HEK293 (cell line): Measurements from ENCODE around the gene ZER1.
A peak's percentile ranks its signal among the peaks of the same experiment; 100 is the strongest.

Experiments
- BCL11A ChIP-seq: fragments of 450-650 bp; formaldehyde crosslinking; IDR thresholded peaks from 2 replicates; pipeline ENCODE4 v1.5.1; 2016; ENCODE audit warnings: low read depth, missing biosample characterization, missing genetic modification characterization
- EGR2 ChIP-seq: fragments of 450-650 bp; formaldehyde crosslinking; IDR thresholded peaks from 2 replicates; pipeline ENCODE4 v1.5.1; 2016; ENCODE audit warnings: low read depth, missing biosample characterization, missing genetic modification characterization
- INSM2 ChIP-seq: fragments of 450-650 bp; formaldehyde crosslinking; IDR thresholded peaks from 2 replicates; pipeline ENCODE4 v1.5.1; 2016; ENCODE audit warnings: missing biosample characterization, missing genetic modification characterization
- KLF10 ChIP-seq: fragments of 450-650 bp; IDR thresholded peaks from 2 replicates; pipeline ENCODE4 v1.5.1; 2018; ENCODE audit warnings: missing biosample characterization, mild to moderate bottlenecking, missing genetic modification characterization
- KLF17 ChIP-seq: fragments of 450-650 bp; formaldehyde crosslinking; IDR thresholded peaks from 2 replicates; pipeline ENCODE4 v1.5.1; 2016; ENCODE audit warnings: missing biosample characterization, missing genetic modification characterization
- KLF7 ChIP-seq: fragments of 450-650 bp; formaldehyde crosslinking; IDR thresholded peaks from 2 replicates; pipeline ENCODE4 v1.5.1; 2016; ENCODE audit warnings: missing biosample characterization, missing genetic modification characterization, borderline replicate concordance
- PRDM10 ChIP-seq: fragments of 450-650 bp; formaldehyde crosslinking; IDR thresholded peaks from 2 replicates; pipeline ENCODE4 v1.5.1; 2016; ENCODE audit warnings: missing biosample characterization, missing genetic modification characterization
- REST ChIP-seq: fragments of 450-650 bp; formaldehyde crosslinking; IDR thresholded peaks from 2 replicates; pipeline ENCODE4 v1.5.1; 2016; ENCODE audit warnings: missing biosample characterization, missing genetic modification characterization
- SCRT2 ChIP-seq: fragments of 450-650 bp; formaldehyde crosslinking; IDR thresholded peaks from 2 replicates; pipeline ENCODE4 v1.5.1; 2016; ENCODE audit warnings: missing biosample characterization, missing genetic modification characterization
- SP3 ChIP-seq: fragments of 450-650 bp; formaldehyde crosslinking; IDR thresholded peaks from 2 replicates; pipeline ENCODE4 v1.5.1; 2016; ENCODE audit warnings: missing biosample characterization, missing genetic modification characterization
- WT1 ChIP-seq: fragments of 450-650 bp; formaldehyde crosslinking; IDR thresholded peaks from 2 replicates; pipeline ENCODE4 v1.5.1; 2016; ENCODE audit warnings: missing biosample characterization, missing genetic modification characterization
- ZBTB48 ChIP-seq: fragments of 450-650 bp; formaldehyde crosslinking; IDR thresholded peaks from 2 replicates; pipeline ENCODE4 v1.5.1; 2016; ENCODE audit warnings: missing biosample characterization, missing genetic modification characterization
- ZNF114 ChIP-seq: fragments of 450-650 bp; formaldehyde crosslinking; IDR thresholded peaks from 2 replicates; pipeline ENCODE4 v1.5.0; 2017; ENCODE audit warnings: missing biosample characterization, missing genetic modification characterization
- ZNF169 ChIP-seq: fragments of 450-650 bp; formaldehyde crosslinking; IDR thresholded peaks from 2 replicates; pipeline ENCODE4 v1.5.1; 2016; ENCODE audit warnings: missing biosample characterization, missing genetic modification characterization
- ZNF184 ChIP-seq: fragments of 450-650 bp; IDR thresholded peaks from 2 replicates; pipeline ENCODE4 v1.5.1; 2018; ENCODE audit warnings: missing biosample characterization, mild to moderate bottlenecking, missing genetic modification characterization
- ZNF223 ChIP-seq: fragments of 450-650 bp; formaldehyde crosslinking; IDR thresholded peaks from 2 replicates; pipeline ENCODE4 v1.5.1; 2016; ENCODE audit warnings: missing biosample characterization, missing genetic modification characterization
- ZNF292 ChIP-seq: fragments of 450-650 bp; formaldehyde crosslinking; IDR thresholded peaks from 2 replicates; pipeline ENCODE4 v1.5.1; 2016; ENCODE audit warnings: low read depth, missing biosample characterization, missing genetic modification characterization, borderline replicate concordance
- ZNF366 ChIP-seq: fragments of 450-650 bp; formaldehyde crosslinking; conservative IDR thresholded peaks from 2 replicates; pipeline ENCODE4 v1.5.1; 2016; ENCODE audit warnings: missing biosample characterization, missing genetic modification characterization
- ZNF391 ChIP-seq: fragments of 450-650 bp; formaldehyde crosslinking; IDR thresholded peaks from 2 replicates; pipeline ENCODE4 v1.5.1; 2016; ENCODE audit warnings: low read depth, missing biosample characterization, missing genetic modification characterization, borderline replicate concordance
- ZNF404 ChIP-seq: fragments of 450-650 bp; formaldehyde crosslinking; IDR thresholded peaks from 2 replicates; pipeline ENCODE4 v1.5.1; 2017; ENCODE audit warnings: missing biosample characterization, missing genetic modification characterization
- ZNF610 ChIP-seq: fragments of 450-650 bp; formaldehyde crosslinking; IDR thresholded peaks from 2 replicates; pipeline ENCODE4 v1.5.1; 2016; ENCODE audit warnings: missing biosample characterization, missing genetic modification characterization, borderline replicate concordance
- ZNF639 ChIP-seq: fragments of 450-650 bp; formaldehyde crosslinking; IDR thresholded peaks from 2 replicates; pipeline ENCODE4 v1.5.1; 2016; ENCODE audit warnings: missing biosample characterization, missing genetic modification characterization
- ZNF660 ChIP-seq: fragments of 450-650 bp; IDR thresholded peaks from 2 replicates; pipeline ENCODE4 v1.5.1; 2018; ENCODE audit warnings: missing biosample characterization, mild to moderate bottlenecking, missing genetic modification characterization
- ZSCAN4 ChIP-seq: fragments of 450-650 bp; formaldehyde crosslinking; IDR thresholded peaks from 2 replicates; pipeline ENCODE4 v1.5.1; 2017; ENCODE audit warnings: missing biosample characterization, missing genetic modification characterization
- TF ChIP-seq, protein P1 (sequence below): fragments of 450-650 bp; formaldehyde crosslinking; IDR thresholded peaks from 2 replicates; pipeline ENCODE4 v1.5.1; 2016; ENCODE audit warnings: missing biosample characterization, missing genetic modification characterization

Gene ZER1

GRCh38 chr9:128702445-128702948, 69.2 kb downstream of the ZER1 start, which contains the start of gene PKN3 (continued):
- peak; percentile 54; the same call in 1 of the 2 replicates for TF ChIP-seq INSM2 (tag by site-specific recombination)
- TF ChIP-seq ZBTB48 (tag by site-specific recombination), result peak; percentile 87
- no peak for TF ChIP-seq EGR2 (tag by site-specific recombination)
- TF ChIP-seq REST (tag by site-specific recombination), result no peak
- TF ChIP-seq KLF10 (tag by site-specific recombination), result peak; percentile 70; the same call in 1 of the 2 replicates
- peak; percentile 60; the same call in 1 of the 2 replicates for TF ChIP-seq BCL11A (tag by site-specific recombination)
- no peak for TF ChIP-seq SP3
- TF ChIP-seq ZNF223 (tag by site-specific recombination), result no peak
- 0 out of 2 replicates have a peak, but pooled peaks have one; percentile 32 for TF ChIP-seq ZNF184 (tag by site-specific recombination)
- TF ChIP-seq, protein P1, sequence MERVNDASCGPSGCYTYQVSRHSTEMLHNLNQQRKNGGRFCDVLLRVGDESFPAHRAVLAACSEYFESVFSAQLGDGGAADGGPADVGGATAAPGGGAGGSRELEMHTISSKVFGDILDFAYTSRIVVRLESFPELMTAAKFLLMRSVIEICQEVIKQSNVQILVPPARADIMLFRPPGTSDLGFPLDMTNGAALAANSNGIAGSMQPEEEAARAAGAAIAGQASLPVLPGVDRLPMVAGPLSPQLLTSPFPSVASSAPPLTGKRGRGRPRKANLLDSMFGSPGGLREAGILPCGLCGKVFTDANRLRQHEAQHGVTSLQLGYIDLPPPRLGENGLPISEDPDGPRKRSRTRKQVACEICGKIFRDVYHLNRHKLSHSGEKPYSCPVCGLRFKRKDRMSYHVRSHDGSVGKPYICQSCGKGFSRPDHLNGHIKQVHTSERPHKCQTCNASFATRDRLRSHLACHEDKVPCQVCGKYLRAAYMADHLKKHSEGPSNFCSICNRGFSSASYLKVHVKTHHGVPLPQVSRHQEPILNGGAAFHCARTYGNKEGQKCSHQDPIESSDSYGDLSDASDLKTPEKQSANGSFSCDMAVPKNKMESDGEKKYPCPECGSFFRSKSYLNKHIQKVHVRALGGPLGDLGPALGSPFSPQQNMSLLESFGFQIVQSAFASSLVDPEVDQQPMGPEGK (tag by site-specific recombination), result peak; percentile 67
- TF ChIP-seq ZNF292, result no peak
- TF ChIP-seq KLF17 (tag by site-specific recombination), result peak; percentile 72; the same call in 1 of the 2 replicates
- TF ChIP-seq WT1 (tag by site-specific recombination), result no peak
- no peak for TF ChIP-seq ZNF639
- TF ChIP-seq ZSCAN4, result 0 out of 2 replicates have a peak, but pooled peaks have one; percentile 2
- peak; percentile 59; the same call in 1 of the 2 replicates for TF ChIP-seq ZNF610 (tag by site-specific recombination)
- TF ChIP-seq ZNF391 (tag by site-specific recombination), result peak; percentile 47; the same call in 1 of the 2 replicates
- no peak for TF ChIP-seq SCRT2 (tag by site-specific recombination)
- 0 out of 2 replicates have a peak, but pooled peaks have one; percentile 47 for TF ChIP-seq KLF7
- no peak for TF ChIP-seq ZNF404 (tag by site-specific recombination)
- peak; percentile 92 for TF ChIP-seq ZNF660
- peak; percentile 79; the same call in 1 of the 2 replicates for TF ChIP-seq PRDM10 (tag by site-specific recombination)
- TF ChIP-seq ZNF169, result no peak
- TF ChIP-seq ZNF366 (tag by site-specific recombination), result no peak
- TF ChIP-seq ZNF114 (tag by site-specific recombination), result no peak
